WERI-Rb-1 (cell line): ENCODE data around the gene PPP2R2B.

Source experiments
- DNase-seq: peaks from one replicate; pipeline ENCODE4 v3.0.0-alpha.2; 2020
- H3K27ac ChIP-seq: fragments of 250-450 bp; sonication (Bioruptor Pico); 2 replicates; pipeline ENCODE4 v1.5.1; 2020; ENCODE audit warnings: mild to moderate bottlenecking, moderate library complexity
- H3K27me3 ChIP-seq: fragments of 250-450 bp; sonication (Bioruptor Pico); 2 replicates; pipeline ENCODE4 v1.5.1; 2021; ENCODE audit warnings: mild to moderate bottlenecking, low read depth, moderate library complexity; ENCODE audit not compliant: insufficient read depth, severe bottlenecking
- H3K36me3 ChIP-seq: fragments of 250-450 bp; sonication (Bioruptor Pico); 2 replicates; pipeline ENCODE4 v1.5.1; 2020; ENCODE audit warnings: mild to moderate bottlenecking, moderate library complexity
- H3K4me3 ChIP-seq: 2 replicates; pipeline ENCODE4 v1.5.1; 2011; ENCODE audit warnings: low read depth, mild to moderate bottlenecking, control low read depth, low read length
- H3K9me3 ChIP-seq: fragments of 250-450 bp; sonication (Bioruptor Pico); 2 replicates; pipeline ENCODE4 v1.5.1; 2021; ENCODE audit warnings: mild to moderate bottlenecking, moderate library complexity; ENCODE audit not compliant: severe bottlenecking
- TF ChIP-seq, protein P1 (sequence below): IDR thresholded peaks from 2 replicates; pipeline ENCODE4 v1.5.1; 2011; ENCODE audit warnings: low read depth, mild to moderate bottlenecking, control low read depth, inconsistent platforms, low read length

The PPP2R2B gene

DNA sequence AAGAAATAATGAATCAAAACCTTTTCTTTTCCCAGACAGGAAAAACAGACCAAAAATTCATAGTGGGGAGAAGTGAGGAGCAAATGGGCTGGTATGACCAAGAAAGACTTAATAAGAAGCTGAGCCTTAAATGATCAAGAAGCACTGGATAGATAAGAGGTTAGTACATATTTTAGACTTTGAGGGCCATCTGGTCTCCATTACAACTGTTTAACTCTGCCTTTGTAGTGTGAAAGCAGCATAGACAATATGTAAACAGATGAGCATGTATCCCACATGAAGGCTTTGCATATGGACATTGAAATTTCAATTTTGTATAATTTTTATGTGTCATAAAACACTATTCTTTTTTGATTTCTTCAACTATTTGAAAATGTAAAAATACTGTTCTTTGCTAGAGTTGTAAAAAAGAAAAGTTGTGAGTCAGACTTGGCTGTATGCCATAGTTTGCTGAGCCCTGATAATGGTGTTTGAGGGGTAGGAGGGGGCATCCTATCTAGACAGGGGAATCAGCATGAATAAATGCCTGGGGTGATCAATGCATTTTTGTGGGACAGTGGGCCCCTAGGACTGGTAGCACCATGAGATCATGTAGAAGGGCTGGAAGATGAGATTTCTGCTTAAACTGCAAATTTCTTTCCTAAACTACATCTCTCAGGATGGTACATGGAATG, 270.8 kb downstream of the PPP2R2B start:
- no peak overlapping the region for H3K4me3 ChIP-seq
- H3K27me3 ChIP-seq: no peaks in the 10 kb centered on the region
- TF ChIP-seq, protein P1, sequence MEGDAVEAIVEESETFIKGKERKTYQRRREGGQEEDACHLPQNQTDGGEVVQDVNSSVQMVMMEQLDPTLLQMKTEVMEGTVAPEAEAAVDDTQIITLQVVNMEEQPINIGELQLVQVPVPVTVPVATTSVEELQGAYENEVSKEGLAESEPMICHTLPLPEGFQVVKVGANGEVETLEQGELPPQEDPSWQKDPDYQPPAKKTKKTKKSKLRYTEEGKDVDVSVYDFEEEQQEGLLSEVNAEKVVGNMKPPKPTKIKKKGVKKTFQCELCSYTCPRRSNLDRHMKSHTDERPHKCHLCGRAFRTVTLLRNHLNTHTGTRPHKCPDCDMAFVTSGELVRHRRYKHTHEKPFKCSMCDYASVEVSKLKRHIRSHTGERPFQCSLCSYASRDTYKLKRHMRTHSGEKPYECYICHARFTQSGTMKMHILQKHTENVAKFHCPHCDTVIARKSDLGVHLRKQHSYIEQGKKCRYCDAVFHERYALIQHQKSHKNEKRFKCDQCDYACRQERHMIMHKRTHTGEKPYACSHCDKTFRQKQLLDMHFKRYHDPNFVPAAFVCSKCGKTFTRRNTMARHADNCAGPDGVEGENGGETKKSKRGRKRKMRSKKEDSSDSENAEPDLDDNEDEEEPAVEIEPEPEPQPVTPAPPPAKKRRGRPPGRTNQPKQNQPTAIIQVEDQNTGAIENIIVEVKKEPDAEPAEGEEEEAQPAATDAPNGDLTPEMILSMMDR: no peak
- DNase-seq: no peak
- no peak overlapping the region for H3K27ac ChIP-seq
- no peaks in the 10 kb centered on the region for H3K9me3 ChIP-seq
- no peaks in the 10 kb centered on the region for H3K36me3 ChIP-seq

GRCh38 chr5:146606893-146607292, 271.7 kb downstream of the PPP2R2B start:
- no peak overlapping the region for H3K4me3 ChIP-seq
- DNase-seq: no peak
- no peaks in the 10 kb centered on the region for H3K9me3 ChIP-seq
- TF ChIP-seq, protein P1: no peak
- no peak overlapping the region for H3K27ac ChIP-seq
- no peaks in the 10 kb centered on the region for H3K36me3 ChIP-seq
- H3K27me3 ChIP-seq: no peaks in the 10 kb centered on the region

DNA sequence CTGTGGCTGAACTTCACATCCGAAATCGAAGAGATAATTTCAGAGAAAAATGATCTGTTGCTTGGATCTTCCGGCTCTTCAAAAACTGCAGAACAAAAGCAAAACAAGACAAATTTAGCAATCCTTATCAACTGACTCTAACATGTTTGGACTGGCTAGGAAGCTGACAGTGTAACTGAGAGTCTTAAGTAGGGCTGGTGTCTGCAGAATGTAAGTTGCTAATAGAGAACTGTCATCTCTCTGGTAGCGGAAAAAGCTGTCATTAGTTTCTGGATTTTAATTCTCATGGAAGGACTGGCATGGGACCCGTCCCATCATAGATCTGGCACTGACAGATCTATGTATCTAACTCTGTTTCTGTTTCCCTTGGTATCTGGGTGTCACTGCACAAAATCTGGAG, 278.2 kb downstream of the PPP2R2B start:
- Histone ChIP-seq H3K9me3 (no peaks in the 10 kb centered on the region), H3K27ac (no peak overlapping the region), H3K36me3 (no peaks in the 10 kb centered on the region), H3K4me3 (no peak overlapping the region), H3K27me3 (no peaks in the 10 kb centered on the region)
- TF ChIP-seq, protein P1: no peak
- no peak for DNase-seq

DNA sequence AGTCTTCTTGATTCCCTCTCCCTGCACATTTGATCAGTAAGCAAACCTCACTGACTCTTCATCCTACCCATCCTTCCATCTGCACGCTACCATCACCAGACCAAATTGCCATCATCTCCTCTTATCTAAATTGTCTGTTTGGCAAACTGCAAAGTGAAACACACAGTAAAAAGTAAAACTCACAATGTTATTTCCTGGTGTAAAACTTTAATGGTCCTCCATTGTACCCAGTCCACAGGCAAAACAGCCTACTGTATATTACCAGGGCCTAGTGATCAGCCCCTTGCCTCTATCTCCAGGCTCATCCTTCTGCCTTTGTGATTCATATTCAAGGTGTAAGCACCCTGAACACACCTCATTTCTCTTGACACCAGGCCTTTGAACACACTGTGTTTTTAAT, 279.3 kb downstream of the PPP2R2B start:
- no peak overlapping the region for H3K4me3 ChIP-seq
- H3K9me3 ChIP-seq: no peaks in the 10 kb centered on the region
- H3K36me3 ChIP-seq: no peaks in the 10 kb centered on the region
- no peak overlapping the region for H3K27ac ChIP-seq
- TF ChIP-seq, protein P1: no peak
- H3K27me3 ChIP-seq: no peaks in the 10 kb centered on the region
- DNase-seq: no peak

- DNase-seq: no peak
These were observed 283.5 kb downstream of the PPP2R2B start for GRCh38 chr5:146595088-146595487.

More at GRCh38 chr5:146595088-146595487, 283.5 kb downstream of the PPP2R2B start:
- Histone ChIP-seq H3K4me3 (no peak overlapping the region), H3K27ac (no peak overlapping the region), H3K27me3 (no peaks in the 10 kb centered on the region), H3K36me3 (no peaks in the 10 kb centered on the region), H3K9me3 (no peaks in the 10 kb centered on the region)
- TF ChIP-seq, protein P1: peak; percentile 26; the same call in 1 of the 2 replicates
